HG03196 (cell line): ENCODE results near the gene CACNA1D.

Experiments
- ATAC-seq: cut with Tn5 transposase; IDR thresholded peaks from one replicate; pipeline ENCODE4 v1.9.1; 2021; ENCODE audit not compliant: unreplicated experiment

Gene CACNA1D

DNA sequence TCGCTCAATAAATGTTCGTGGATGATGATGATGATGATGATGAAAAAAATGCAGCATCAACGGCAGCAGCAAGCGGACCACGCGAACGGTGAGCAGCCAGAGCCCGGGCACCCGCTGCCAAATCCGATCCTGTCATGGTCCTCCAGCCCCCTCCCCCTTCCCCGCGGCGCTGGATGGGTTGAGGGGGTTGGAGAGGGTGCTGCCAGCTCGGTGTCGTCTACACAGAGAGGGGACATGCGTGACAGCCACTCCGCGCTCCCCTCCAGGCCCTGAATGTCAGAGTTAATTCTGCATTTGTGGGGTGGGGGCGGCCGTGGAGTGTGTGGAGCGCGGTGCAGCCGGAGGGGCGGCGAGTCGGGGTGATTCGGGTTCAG is 722 bp downstream of the CACNA1D start:
- no peak for ATAC-seq

DNA sequence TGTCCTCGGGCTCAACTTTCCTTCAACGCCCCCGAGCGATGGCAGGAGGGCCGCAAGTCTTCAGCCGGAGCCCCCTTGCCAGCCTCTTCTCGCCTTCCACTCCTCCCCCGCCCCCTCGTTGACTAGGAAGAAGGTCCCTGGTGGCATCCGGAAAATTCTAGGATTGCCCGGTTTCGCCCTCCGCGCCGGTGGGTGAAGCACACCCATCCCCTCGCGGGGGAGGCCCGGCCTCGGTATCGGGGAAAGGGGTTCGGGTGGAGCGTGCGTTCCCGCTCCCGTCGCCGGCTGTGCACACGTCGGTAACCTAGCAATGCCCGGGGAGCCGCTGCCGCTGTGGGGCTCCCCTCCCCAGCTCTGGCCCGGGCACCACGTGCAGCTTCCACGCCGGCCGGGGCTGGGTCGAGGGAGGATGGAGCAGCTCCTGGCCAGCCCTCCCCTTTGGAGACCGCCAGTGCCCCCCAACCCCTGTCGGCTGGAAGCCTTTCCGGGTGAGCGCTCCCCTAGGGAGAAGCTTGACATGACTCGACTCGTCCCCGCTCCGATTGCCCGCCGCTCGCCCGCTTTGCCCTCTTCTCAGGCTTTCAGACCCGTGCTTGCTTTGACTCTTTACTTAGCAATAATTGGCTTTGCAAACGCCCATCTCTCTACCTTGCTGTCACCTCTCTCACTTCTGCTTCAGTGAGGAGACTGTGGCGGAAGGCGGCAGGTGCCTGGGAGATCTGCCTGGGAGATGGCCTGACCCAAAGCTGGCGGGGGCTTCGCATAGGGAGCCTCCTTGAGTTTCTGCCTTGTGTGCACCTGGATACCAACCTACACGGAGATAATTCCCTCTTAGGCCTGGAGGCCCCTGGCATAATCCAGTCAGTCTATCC is 1.3 kb downstream of the CACNA1D start:
- ATAC-seq, result no peak

DNA sequence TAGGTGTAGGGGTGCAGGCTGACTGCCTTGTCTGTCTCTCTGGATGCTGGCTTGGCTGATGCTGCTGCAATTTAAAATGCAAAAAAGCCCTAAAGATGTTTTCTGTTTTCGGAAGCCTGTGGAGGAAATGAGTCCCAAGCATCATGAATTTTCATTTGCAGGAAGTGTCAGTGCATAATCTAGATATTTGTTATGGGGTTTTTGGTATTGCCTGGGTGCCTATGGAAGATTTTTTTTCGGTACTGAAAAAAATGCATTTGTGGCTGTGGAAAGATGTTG is 1.9 kb downstream of the CACNA1D start:
- no peak for ATAC-seq

DNA sequence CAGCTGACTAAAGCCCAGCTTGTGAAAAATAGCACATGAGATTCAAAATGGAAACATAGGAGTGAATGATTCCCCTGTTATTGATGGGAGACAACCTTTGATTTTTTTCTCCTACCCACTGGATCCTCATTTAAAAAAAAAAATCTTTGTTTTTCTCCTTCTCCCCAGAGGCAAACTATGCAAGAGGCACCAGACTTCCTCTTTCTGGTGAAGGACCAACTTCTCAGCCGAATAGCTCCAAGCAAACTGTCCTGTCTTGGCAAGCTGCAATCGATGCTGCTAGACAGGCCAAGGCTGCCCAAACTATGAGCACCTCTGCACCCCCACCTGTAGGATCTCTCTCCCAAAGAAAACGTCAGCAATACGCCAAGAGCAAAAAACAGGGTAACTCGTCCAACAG is 2.6 kb downstream of the CACNA1D start:
- ATAC-seq, result no peak

DNA sequence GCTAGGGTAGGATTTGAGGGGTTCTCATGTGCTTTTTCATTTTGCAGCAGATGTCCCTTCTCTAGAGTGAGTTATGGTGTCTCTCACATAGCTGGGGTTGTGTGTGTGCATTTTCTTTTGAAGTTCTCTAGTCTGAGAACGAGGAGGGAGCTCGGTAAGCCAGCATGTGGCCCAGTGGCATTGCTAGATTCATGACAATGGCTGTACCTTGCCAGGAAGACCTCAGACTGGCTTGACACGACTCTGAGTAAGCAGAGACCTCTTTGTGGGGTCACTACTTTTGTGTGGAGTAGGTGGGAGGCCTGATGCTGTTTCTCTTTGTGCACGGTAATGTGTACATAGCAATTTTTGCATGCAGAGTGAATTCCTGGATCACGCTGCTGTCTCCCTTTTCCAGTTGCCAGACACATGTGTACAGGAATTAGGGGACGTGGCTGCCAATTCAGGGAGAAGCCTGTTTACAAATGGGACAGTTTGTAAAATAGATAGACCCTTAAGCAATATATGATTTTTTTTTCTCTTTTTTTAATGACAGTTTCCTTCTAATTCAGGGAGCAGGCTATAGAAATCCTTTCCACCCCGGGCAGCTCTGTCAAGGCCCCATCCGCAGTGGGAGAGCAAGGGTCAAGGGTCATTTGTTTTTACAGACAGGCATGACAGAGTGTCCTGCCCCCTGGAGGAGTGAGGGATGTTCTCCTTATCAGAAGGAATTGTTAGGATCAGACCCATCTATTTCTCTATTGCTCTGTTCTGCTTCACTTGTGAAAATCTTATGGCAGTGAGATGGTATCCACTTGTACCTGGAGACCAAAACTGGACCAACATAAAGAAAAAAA is 4.6 kb downstream of the CACNA1D start:
- ATAC-seq, result no peak

DNA sequence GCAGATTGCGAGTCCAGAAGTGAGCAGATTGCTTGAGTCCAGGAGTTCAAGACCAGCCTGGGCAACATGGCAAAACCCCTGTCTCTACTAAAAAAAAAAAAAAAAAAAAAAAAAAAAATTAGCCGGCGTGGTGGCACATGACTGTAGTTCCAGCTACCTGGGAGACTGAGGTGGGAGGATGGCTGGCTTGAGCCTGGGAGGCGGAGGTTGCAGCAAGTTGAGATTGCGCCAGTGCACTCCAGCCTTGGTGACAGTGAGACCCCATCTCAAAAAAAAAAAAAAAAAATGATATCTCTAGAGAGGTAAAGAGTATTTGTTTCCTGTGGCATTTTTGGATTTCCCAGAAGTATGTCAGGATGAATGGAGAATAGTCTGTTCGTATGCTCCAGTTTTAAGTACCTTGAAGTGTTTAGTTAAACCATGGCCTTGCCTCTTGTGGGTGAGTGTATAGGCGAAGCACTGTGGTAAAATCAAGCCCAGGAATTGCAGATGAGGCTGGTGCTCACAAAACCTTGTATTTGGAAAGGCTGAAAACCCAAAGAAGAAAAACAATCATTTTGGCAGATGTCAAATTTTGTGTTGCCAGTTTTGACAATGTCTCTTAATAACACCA is 5.9 kb downstream of the CACNA1D start:
- ATAC-seq, result no peak

DNA sequence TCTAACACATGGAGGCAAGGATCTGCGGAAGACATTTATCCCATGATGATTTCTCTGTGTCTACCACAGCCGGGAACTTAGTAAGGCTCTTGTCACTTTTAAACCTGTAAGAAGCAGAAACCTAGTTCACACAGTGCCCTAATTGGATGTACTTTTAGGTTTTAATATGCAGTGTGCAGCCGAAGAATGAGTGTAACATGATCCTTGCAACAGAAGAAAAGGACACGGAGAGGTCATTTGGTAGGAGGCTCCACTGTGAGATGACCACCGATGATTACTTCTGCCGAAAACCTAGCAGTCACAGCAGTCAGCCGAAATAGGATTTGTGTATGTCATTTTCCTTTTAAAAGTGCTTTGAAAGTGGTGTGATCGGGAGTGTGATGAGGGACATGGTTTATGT is 6.8 kb downstream of the CACNA1D start:
- ATAC-seq, result no peak

DNA sequence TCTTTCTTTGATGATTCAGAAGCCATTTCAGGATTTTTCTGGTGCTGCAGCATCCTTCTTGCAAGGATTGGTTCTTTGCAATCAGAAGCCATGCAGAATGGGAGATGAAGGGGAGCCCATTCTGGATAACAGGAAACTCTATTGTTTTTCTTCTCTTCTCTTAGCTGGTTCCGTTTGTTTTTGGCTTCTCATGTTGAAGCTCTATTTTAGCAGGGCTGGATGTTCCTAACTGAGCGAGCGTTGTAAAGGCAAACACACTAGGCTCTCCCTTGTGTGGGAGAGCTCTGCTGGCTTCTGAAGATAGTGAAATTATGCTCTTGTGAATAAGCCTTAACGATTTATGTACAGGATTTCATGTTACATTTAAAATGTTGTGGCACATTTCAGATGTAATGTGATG is 8.3 kb downstream of the CACNA1D start:
- ATAC-seq, result no peak

DNA sequence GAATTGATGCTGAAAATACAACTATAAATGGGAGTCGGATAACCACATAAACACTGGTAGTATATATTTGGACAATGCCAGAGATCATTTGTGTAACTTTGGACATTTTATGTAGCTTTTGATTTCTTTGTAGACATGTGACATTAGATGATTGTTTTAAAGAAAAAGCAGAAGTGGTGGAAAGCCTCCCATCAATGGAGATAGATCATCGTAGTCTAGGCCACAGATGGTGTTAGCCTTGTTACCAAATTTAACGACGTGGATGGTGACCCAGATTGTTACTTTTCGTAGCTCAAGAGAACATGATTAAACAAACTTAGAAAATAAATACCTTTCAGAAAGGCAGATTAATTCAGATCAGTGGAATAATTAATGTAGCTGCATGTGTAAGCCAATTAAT is 8.8 kb downstream of the CACNA1D start:
- ATAC-seq, result no peak

DNA sequence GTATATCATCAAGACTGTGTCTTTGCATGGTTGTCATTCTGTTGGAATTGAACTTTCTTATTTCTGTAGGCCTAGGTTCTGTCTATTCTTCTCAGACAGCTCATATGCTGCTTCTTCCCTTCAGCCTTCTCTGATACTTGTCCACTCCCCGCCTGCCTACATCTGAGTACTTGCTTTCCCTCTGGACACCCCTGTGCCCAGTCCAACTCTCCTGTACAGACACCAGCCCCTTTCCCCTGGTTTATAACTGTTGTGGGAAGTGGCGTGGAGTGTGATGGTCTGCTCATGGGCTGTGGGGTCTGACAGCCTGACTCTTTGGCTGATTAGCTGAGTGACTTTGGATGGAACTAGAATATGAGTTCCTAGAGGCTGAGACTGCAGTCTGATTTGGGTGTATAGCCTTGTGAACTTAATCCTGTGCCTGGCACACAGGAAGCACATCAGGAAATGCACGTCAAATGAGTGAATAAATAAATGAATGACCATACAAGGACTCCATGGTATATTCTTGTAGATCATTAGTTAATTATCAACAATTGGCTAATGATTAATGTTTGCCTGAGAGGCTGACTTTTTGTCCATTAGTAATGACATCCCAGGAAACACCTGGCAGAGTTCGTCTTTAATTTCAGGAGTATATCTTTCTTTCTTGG is 11.8 kb downstream of the CACNA1D start:
- no peak for ATAC-seq

DNA sequence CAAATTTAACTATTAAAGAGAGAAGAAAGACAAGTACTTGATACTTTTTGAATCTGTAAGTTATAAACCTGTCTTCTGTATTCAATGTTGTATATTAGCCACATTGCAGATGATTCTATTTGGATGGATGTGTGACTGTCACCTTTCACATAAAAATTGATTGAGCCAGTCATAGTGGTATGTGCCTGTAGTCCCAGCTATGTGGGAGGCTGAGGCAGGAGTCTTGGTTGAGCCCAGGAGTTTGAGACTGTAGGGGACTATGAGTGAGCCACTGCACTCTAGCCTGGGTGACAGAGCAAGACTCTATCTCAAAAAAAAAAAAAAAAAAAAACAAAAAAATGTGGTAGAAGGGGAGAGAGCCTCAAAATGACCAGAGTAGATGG is 12.3 kb downstream of the CACNA1D start:
- no peak for ATAC-seq

DNA sequence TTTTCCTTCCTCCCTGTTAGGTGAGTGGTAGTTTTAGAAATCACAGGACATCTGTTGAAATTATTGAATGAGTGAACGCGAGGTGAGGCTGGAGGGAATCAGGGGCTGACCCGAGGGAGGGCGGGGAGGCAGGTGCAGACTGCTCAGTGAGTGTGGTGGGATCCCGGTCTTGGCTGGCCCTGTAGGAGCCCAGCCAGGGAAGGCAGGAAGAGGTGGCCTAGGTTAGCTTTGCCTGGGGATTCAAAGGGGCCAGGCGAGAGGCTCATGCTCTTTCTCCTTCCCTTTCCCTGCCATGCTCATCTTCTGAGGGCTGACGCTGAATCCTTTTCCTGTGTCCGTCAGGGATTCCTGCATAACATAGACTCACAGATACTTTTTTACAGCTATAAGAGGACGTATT is 15.1 kb downstream of the CACNA1D start:
- no peak for ATAC-seq

DNA sequence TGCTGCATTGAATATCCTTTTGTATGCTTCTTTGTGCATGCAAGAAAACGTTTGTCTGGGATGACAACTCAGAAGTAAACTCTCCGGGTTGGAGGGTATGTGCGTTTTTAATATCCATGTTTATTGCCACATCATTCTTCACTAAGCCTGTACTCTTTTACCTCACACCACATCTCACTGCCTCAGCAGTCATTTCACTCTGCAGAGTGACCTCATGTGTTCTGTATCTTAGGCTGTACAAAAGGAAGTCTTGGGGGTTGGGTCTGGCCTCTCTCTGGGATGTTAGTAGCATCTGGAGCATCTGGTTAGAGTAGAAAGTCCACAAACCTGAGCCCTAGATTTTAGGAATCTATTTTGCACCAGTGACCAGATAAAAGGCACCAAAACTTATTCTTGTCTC is 16.1 kb downstream of the CACNA1D start:
- no peak for ATAC-seq

DNA sequence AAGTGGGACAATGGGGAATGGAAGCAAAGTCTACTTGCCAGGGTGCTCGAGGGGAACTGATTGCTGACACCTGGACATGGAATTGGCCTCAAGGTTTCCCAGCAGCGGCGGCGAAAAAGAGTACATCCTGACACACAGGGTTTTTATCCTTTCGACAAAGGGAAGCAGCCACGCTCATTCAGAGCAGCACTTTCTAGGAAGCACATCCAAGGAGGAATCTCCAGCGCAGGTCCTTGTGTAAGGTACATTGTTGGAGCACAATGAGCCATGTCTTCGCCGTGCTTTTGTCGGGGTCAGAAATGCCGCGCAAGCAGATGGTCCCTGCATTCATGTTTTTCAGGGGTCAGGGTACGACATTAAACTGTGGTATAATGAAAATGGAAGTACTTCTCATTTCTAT is 16.8 kb downstream of the CACNA1D start:
- ATAC-seq, result no peak

DNA sequence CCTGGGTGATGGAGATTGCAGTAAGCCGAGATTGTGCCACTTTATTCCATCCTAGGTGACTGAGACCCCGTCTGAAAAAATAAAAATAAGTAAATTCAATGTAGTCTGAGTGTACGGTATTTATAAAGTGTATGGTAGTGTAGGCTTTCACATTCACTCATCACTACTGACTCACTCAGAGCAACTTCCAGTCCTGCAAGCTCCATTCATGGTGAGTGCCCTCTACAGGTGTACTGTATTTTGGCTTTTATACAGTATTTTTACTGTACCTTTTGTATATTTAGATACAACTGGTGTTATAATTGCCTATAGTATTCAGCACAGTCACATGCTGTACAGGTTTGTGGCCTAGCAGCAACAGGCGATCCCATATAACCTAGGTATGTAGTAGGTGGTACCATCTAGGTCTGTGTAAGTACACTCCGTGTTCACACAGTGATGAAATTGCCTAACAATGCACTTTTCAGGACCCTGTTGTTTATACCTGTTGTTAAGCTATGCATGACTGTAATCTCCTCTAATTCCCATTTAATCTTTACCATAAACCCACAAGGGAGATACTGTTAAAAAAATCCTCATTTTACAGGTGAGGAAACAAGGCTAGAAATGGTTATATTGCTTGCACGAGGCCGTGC is 19.3 kb downstream of the CACNA1D start:
- no peak for ATAC-seq

DNA sequence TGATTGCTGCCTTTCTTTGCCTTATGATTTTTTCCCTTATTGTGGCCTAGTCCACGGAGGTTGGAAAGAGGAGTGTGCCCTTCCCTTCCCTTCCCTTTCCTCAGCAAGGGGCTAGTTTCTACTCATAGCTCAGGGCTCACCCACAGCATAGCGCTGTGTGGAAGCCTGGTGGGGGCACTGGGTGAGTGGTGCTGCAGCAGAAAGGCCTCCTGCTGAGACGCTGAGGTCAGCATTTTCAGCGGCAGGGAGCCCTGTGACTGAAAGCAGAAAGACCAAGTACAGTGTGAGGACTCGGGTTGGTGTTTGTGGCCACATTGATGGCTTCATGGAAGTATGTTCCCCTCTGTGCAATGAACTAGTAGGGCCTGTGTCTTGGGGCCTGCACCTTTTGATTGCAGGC is 21.9 kb downstream of the CACNA1D start:
- no peak for ATAC-seq

DNA sequence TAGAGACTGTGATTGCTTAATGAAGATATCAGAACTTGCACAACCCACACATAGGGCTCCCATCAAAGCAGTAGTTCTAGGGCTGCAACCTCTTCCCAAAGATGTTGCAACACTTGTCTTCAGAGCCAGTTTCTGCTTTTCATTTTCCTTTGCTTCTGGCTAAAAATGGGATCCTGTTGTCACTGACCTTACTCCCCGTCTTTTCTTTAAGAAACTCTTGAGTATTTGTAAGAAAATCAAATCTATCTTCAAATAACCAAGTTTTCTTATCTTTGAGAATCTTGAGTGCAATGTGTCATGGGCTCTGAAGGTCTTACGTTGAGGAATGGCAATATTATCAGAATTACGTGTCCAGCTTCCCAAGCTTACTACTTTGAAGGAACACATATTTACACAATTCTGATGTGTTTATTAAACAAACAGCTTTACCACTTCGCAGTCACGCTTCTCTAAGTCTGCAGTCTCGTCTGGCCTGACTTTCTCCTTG is 24.1 kb downstream of the CACNA1D start:
- ATAC-seq, result no peak

DNA sequence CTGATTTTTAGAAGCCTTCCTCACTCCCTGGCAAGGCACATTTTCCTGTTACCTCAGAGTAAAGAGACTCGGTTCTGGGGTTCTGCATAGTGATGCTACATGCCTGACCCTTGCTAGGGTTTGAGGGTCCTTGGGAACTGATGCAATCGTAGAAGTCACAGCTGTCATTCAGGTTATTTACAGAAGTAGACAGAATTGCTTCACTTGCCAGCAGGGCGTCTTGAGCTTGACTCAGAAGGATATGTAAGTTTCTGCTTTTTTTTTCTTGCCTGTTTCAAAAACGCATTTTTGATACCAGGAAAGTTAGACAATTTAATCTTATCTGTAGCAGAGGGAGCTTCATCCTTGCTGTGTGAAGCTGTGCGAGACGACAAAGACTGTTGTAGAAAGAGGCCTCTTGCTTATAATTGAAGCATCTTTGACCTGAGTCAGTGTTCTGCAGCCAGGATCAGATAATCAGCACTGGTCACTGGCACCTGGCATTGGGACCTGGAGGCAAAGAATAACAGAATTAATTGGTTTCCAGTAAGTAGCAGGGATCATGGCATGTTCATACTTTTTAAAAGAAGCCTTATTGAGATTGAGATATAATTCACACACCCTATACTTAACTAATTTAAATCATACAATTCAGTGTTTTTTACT is 24.8 kb downstream of the CACNA1D start:
- no peak for ATAC-seq

DNA sequence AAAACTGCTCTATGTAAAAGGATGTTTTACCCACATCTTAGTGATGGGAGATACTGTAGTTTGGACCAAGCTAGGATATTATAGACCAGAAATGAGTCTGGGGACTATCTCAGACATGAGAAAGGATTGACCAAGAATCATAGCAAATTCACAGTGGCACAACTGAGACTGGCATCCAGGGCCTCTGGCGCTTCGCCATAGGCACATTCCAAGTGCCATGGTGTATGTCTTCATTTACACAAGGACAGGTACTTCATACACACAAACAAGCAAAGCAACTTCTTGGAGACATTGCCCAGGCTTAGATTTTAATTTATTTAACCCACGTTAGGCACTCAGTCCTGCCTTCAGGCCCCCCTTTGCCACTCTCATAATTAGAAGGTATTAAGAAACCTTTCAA is 28.9 kb downstream of the CACNA1D start:
- no peak for ATAC-seq

DNA sequence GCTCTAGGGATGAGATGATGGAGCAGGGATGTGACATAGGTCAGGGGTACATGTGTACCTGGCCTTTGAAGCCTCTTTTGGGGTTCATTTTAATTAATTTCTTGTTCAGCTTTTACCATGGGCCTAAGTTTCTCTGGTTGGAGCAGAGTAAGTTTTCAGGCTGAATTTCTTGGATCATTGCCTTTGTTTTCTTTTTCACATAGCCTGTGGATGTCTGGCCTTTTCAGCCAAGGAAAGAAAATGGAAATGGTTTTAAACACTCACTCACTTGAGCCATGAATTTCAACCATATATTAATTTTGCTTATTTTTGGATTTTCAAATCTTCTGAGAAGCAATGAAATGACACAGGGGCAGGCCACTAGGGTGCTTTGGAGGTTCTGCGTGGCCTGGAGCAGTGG is 30.2 kb downstream of the CACNA1D start:
- ATAC-seq, result no peak
